Sigmoid colon (tissue), 7 donors: Measurements from ENCODE around the gene PNKD. TPM values are rescaled to one million over a fixed set of nuclear protein-coding genes. Genes with fewer than 3 reads are reported as not detected.
"Not testable (repeated sequence)": the region's sequence is repeated elsewhere in the genome, so short reads cannot be mapped to it uniquely, and the experiment has no call there.

Experiments
- DNase-seq: peaks from one replicate; pipeline ENCODE4 v3.0.0-alpha.2; 2019
- H3K27ac ChIP-seq, 4 donors: fragments of 200-600 bp; sonication (generic); one replicate each; pipeline ENCODE4 v1.5.1; 2016 to 2019; ENCODE audit warnings: mild to moderate bottlenecking in 1 of 4
- H3K27me3 ChIP-seq, 3 donors: fragments of 200-600 bp; sonication (generic); one replicate each; pipeline ENCODE4 v1.5.1; 2019; ENCODE audit warnings: mild to moderate bottlenecking in 1 of 3
- H3K36me3 ChIP-seq, 4 donors: fragments of 200-600 bp; sonication (generic); one replicate each; pipeline ENCODE4 v1.5.1; 2016 to 2019
- H3K4me1 ChIP-seq, 4 donors: fragments of 200-600 bp; sonication (generic); one replicate each; pipeline ENCODE4 v1.5.1; 2017 to 2019
- H3K4me3 ChIP-seq, 4 donors: fragments of 200-600 bp; sonication (generic); one replicate each; pipeline ENCODE4 v1.5.1; 2017 to 2019; ENCODE audit warnings: mild to moderate bottlenecking in 2 of 4, moderate library complexity in 1 of 4
- H3K9me3 ChIP-seq, 4 donors: fragments of 200-600 bp in 3 of 4; sonication (generic) in 3 of 4; one replicate each; pipeline versions ENCODE4 v1.5.1 to v1.6.1; 2013 to 2019
- CTCF ChIP-seq, 4 experiments: fragments of 450-650 bp in 3 of 4; fragments of 200-600 bp in 1 of 4; IDR thresholded peaks; one replicate each; pipeline ENCODE4 v1.5.1; 2016 to 2019; ENCODE audit warnings: antibody characterized with exemption in 4 of 4, mild to moderate bottlenecking in 3 of 4, moderate library complexity in 2 of 4
- EP300 ChIP-seq, 4 donors: sonication (generic); formaldehyde crosslinking; IDR thresholded peaks; one replicate each; pipeline ENCODE4 v1.6.1; 2017; ENCODE audit warnings: antibody characterized with exemption in 4 of 4
- POLR2A ChIP-seq, 2 donors: fragments of 450-650 bp; IDR thresholded peaks; one replicate each; pipeline ENCODE4 v1.6.1; 2016; ENCODE audit warnings: antibody characterized with exemption in 2 of 2, mild to moderate bottlenecking in 2 of 2, moderate library complexity in 2 of 2
- POLR2AphosphoS5 ChIP-seq, 4 donors: sonication (generic); formaldehyde crosslinking; IDR thresholded peaks; one replicate each; pipeline ENCODE4 v1.6.1; 2017; ENCODE audit warnings: antibody characterized with exemption in 4 of 4
- WGBS, 2 donors: extraction: QIAGEN DNeasy Blood & Tissue Kit; methylation state at CpG; one replicate each; pipeline ENCODE4 v1.1.7; 2013; 5-methylcytosine and 5-hydroxymethylcytosine counted together
- intact Hi-C: fragments of 100-400 bp; cut with DNase I; formaldehyde crosslinking; loops from one replicate; pipeline ENCODE4 v1.15.1; 2023
- polyA plus RNA-seq, 3 donors: library from polyadenylated mRNA; stranded (reverse); fragments of 200-250 nt; gene quantifications; one replicate each; pipeline ENCODE4 v1.2.3, GENCODE V29; 2013
- total RNA-seq, 4 donors: library from RNA; depleted of rRNA; stranded (reverse); fragments of >200 nt; gene quantifications; one replicate each; pipeline ENCODE4 v1.1.0, GENCODE V29; 2016
- donor health status: healthy with polysubstance abuse.
- donor health status: Bipolar disorder and iron deficiency.
- donor health status: healthy.

The PNKD gene
- total and polyA plus RNA-seq, 7 donors, result 46.8 to 199 (median 95.1) TPM

GRCh38 chr2:218312267-218312756, 42.0 kb downstream of the PNKD start:
- Histone ChIP-seq H3K9me3 (no peaks in the 10 kb centered on the region), H3K4me1 (no peaks in the 10 kb centered on the region), H3K27ac (no peak overlapping the region), H3K4me3 (no peak overlapping the region), H3K27me3 (no peaks in the 10 kb centered on the region), H3K36me3 (no peaks in the 10 kb centered on the region)
- DNase-seq, result no peak
- WGBS, 2 donors, result 14 to 72% methylated on average over 2 of the region's 2 CpGs
- no peak for TF ChIP-seq EP300 (IDR thresholded peaks at IDR 0.05)
- TF ChIP-seq CTCF (IDR thresholded peaks at IDR 0.05), result no peak
- no peak for TF ChIP-seq POLR2A (IDR thresholded peaks at IDR 0.05)
- no peak for TF ChIP-seq POLR2AphosphoS5 (IDR thresholded peaks at IDR 0.05)
- intact Hi-C loops, result no loop called here

DNA sequence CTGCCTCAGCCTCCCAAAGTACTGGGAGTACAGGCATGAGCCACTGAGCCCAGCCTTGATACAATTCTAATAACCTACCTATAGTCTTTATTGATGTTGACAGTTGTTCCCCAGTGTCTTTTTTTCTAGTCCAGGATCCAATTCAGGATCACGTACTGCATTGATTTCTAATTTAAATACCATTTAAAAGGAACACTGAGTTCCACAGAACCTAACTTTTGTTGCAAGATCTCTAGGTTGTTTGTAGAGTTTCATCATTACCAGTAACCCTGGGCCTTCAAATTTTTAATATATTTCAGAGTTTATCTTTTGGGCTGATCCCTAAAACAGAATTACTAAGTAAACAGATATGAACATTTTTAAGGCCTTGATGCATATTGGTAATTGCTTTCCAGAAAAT, 43.0 kb downstream of the PNKD start:
- Histone ChIP-seq H3K4me1 (no peaks in the 10 kb centered on the region), H3K4me3 (no peak overlapping the region), H3K27me3 (no peaks in the 10 kb centered on the region), H3K27ac (no peak overlapping the region), H3K36me3 (no peaks in the 10 kb centered on the region), H3K9me3 (no peaks in the 10 kb centered on the region)
- no peak for DNase-seq
- TF ChIP-seq EP300 (IDR thresholded peaks at IDR 0.05) (no peak), POLR2AphosphoS5 (IDR thresholded peaks at IDR 0.05) (no peak), CTCF (IDR thresholded peaks at IDR 0.05) (no peak), POLR2A (IDR thresholded peaks at IDR 0.05) (no peak)
- 69 to 87% methylated on average over 1 of the region's 1 CpG for WGBS, 2 donors
- intact Hi-C loops, result no loop called here

- H3K36me3 ChIP-seq, H3K4me3 ChIP-seq, H3K27me3 ChIP-seq, DNase-seq, H3K4me1 ChIP-seq, H3K27ac ChIP-seq, H3K9me3 ChIP-seq, intact Hi-C loops: not testable (repeated sequence)
- 93 to 95% methylated on average over 4 of the region's 4 CpGs for WGBS, 2 donors
Observed at GRCh38 chr2:218314764-218315163, 44.4 kb downstream of the PNKD start.

GRCh38 chr2:218315397-218315796, 45.1 kb downstream of the PNKD start:
- Histone ChIP-seq H3K36me3 (no peaks in the 10 kb centered on the region), H3K27me3 (no peaks in the 10 kb centered on the region), H3K4me3 (no peak overlapping the region), H3K4me1 (no peaks in the 10 kb centered on the region), H3K27ac (no peak overlapping the region), H3K9me3 (no peaks in the 10 kb centered on the region)
- no peak for DNase-seq
- WGBS, 2 donors, result 80 to 88% methylated on average over 8 of the region's 8 CpGs
- TF ChIP-seq POLR2AphosphoS5 (IDR thresholded peaks at IDR 0.05), result no peak
- TF ChIP-seq EP300 (IDR thresholded peaks at IDR 0.05), result no peak
- intact Hi-C loops, result no loop called here

DNA sequence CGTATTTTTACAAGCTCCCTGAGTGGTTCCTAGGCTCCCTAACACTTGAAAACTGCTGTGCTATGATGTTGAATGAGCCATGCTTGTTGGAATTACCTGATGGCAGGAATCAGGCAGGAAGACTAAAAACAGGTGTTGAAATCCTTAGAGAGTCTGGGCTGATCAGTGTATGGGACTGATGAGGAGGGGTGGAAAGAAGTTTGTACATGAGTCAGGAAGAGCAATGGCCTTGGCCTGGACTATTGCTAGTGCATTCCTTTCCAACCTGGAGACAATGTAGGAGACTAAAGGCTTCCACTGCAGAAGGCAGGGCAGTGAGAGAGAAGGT, 46.9 kb downstream of the PNKD start:
- 72 to 90% methylated on average over 1 of the region's 1 CpG for WGBS, 2 donors
- Histone ChIP-seq H3K36me3 (no peaks in the 10 kb centered on the region), H3K27me3 (no peaks in the 10 kb centered on the region), H3K4me3 (no peak overlapping the region), H3K27ac (no peak overlapping the region), H3K9me3 (no peaks in the 10 kb centered on the region), H3K4me1 (peaks cover 0 to 4% (median 2%) of the 10 kb centered on the region in 4 donors)
- DNase-seq, result no peak
- intact Hi-C loops, result no loop called here
- TF ChIP-seq POLR2A (IDR thresholded peaks at IDR 0.05) (no peak), CTCF (IDR thresholded peaks at IDR 0.05) (no peak), EP300 (IDR thresholded peaks at IDR 0.05) (no peak), POLR2AphosphoS5 (IDR thresholded peaks at IDR 0.05) (no peak)

DNA sequence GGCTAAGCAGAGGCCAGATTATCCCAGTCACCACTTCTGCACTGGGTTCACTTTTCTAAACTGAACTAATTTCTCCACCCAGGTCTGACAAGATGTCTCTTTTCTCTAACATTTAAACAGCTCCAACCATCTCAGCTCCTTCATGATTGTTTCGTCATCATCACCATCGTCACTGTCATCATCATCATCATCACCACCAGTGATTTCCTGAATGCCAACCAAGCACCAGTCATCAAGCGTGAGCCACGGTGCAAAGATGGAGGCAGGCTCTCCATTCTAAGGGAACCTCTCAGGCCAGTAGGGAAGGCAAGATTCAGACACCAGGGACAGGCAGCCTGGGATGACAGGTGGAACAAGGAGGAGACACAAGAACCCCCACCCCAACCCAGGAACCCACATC, 47.5 kb downstream of the PNKD start:
- TF ChIP-seq EP300 (IDR thresholded peaks at IDR 0.05) (no peak), POLR2A (IDR thresholded peaks at IDR 0.05) (no peak), CTCF (IDR thresholded peaks at IDR 0.05) (no peak), POLR2AphosphoS5 (IDR thresholded peaks at IDR 0.05) (no peak)
- Histone ChIP-seq H3K9me3 (no peaks in the 10 kb centered on the region), H3K27ac (no peak overlapping the region), H3K4me3 (no peak overlapping the region), H3K36me3 (no peaks in the 10 kb centered on the region), H3K27me3 (no peaks in the 10 kb centered on the region), H3K4me1 (peaks cover 0 to 9% (median 7%) of the 10 kb centered on the region in 4 donors)
- no peak for DNase-seq
- 91 to 93% methylated on average over 4 of the region's 4 CpGs for WGBS, 2 donors
- intact Hi-C loops, result no loop called here
